ENCODE measurements around the gene GLDC. TPM values are rescaled to one million over a fixed set of nuclear protein-coding genes. Genes with fewer than 3 reads are reported as not detected.

The GLDC gene
- total and polyA plus RNA-seq, 4 donors: 26.7 to 102 (median 59.3) TPM

- H3K27me3 ChIP-seq (ENCODE audit: control insufficient read depth in 4 of 4, insufficient read depth in 4 of 4, low read length in 3 of 4): no peaks in the 10 kb centered on the region
- H3K4me1 ChIP-seq (ENCODE audit: control insufficient read depth in 4 of 4, insufficient read depth in 4 of 4, low read length in 3 of 4): peaks cover 4 to 18% (median 9%) of the 10 kb centered on the region in 4 donors
- TF ChIP-seq, protein P1, sequence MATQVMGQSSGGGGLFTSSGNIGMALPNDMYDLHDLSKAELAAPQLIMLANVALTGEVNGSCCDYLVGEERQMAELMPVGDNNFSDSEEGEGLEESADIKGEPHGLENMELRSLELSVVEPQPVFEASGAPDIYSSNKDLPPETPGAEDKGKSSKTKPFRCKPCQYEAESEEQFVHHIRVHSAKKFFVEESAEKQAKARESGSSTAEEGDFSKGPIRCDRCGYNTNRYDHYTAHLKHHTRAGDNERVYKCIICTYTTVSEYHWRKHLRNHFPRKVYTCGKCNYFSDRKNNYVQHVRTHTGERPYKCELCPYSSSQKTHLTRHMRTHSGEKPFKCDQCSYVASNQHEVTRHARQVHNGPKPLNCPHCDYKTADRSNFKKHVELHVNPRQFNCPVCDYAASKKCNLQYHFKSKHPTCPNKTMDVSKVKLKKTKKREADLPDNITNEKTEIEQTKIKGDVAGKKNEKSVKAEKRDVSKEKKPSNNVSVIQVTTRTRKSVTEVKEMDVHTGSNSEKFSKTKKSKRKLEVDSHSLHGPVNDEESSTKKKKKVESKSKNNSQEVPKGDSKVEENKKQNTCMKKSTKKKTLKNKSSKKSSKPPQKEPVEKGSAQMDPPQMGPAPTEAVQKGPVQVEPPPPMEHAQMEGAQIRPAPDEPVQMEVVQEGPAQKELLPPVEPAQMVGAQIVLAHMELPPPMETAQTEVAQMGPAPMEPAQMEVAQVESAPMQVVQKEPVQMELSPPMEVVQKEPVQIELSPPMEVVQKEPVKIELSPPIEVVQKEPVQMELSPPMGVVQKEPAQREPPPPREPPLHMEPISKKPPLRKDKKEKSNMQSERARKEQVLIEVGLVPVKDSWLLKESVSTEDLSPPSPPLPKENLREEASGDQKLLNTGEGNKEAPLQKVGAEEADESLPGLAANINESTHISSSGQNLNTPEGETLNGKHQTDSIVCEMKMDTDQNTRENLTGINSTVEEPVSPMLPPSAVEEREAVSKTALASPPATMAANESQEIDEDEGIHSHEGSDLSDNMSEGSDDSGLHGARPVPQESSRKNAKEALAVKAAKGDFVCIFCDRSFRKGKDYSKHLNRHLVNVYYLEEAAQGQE (IDR thresholded peaks at IDR 0.05): no peak
- TF ChIP-seq FOXA2 (IDR thresholded peaks at IDR 0.05) (no peak), RAD21 (IDR thresholded peaks at IDR 0.05) (no peak), SP1 (IDR thresholded peaks at IDR 0.05) (no peak), HNF4G (IDR thresholded peaks at IDR 0.05) (no peak), JUND (IDR thresholded peaks at IDR 0.05) (no peak), RXRA (IDR thresholded peaks at IDR 0.05) (no peak), EGR1 (IDR thresholded peaks at IDR 0.05; ENCODE audit: low read depth in 2 of 2) (no peak), TAF1 (conservative IDR thresholded peaks at IDR 0.05) (no peak)
- TF ChIP-seq, protein P2, sequence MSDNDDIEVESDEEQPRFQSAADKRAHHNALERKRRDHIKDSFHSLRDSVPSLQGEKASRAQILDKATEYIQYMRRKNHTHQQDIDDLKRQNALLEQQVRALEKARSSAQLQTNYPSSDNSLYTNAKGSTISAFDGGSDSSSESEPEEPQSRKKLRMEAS (IDR thresholded peaks at IDR 0.05): no peak
- TF ChIP-seq, protein P3, sequence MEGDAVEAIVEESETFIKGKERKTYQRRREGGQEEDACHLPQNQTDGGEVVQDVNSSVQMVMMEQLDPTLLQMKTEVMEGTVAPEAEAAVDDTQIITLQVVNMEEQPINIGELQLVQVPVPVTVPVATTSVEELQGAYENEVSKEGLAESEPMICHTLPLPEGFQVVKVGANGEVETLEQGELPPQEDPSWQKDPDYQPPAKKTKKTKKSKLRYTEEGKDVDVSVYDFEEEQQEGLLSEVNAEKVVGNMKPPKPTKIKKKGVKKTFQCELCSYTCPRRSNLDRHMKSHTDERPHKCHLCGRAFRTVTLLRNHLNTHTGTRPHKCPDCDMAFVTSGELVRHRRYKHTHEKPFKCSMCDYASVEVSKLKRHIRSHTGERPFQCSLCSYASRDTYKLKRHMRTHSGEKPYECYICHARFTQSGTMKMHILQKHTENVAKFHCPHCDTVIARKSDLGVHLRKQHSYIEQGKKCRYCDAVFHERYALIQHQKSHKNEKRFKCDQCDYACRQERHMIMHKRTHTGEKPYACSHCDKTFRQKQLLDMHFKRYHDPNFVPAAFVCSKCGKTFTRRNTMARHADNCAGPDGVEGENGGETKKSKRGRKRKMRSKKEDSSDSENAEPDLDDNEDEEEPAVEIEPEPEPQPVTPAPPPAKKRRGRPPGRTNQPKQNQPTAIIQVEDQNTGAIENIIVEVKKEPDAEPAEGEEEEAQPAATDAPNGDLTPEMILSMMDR (IDR thresholded peaks at IDR 0.05; ENCODE audit: low read depth, low read length, missing input control): no peak
- no peak overlapping the region for H3K4me3 ChIP-seq (ENCODE audit: low read depth in 1 of 3, low read length in 3 of 3)
- no peak overlapping the region for H3K9ac ChIP-seq (ENCODE audit: low read depth in 1 of 2, low read length in 2 of 2)
- H3K36me3 ChIP-seq (ENCODE audit: control insufficient read depth in 4 of 4, insufficient read depth in 3 of 4, low read depth in 1 of 4, low read length in 3 of 4): peaks cover 0 to 5% (median 2%) of the 10 kb centered on the region in 4 donors
- H3K9me3 ChIP-seq (ENCODE audit: control insufficient read depth in 4 of 4, low read length in 3 of 4): no peaks in the 10 kb centered on the region
- 90% methylated on average over 7 of the region's 7 CpGs for WGBS
- DNase-seq (ENCODE audit: low spot score): no peak
- H3K27ac ChIP-seq (ENCODE audit: low read depth in 1 of 2, low read length in 2 of 2): no peak overlapping the region
These were observed 11.1 kb downstream of the GLDC start for GRCh38 chr9:6634444-6634843.

DNA sequence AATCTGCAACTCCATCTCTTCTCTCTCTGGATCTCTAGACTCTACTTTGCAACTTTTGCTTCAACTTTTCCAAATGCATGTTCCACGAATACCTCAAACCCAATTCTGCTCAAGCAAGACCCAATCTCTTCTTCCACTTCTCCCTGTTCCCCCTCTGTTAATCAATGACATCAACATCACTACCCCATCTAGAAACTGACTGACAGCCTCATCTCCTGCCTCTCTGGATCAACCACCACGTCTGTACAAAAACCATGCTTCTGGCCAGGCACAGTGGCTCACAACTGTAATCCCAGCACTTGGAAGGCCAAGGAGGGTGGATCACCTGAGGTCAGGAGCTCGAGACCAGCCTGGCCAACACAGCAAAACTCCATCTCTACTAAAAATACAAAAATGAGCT is 12.2 kb downstream of the GLDC start:
- Histone ChIP-seq H3K4me3 (ENCODE audit: low read depth in 1 of 3, low read length in 3 of 3) (no peak overlapping the region), H3K36me3 (ENCODE audit: control insufficient read depth in 4 of 4, insufficient read depth in 3 of 4, low read depth in 1 of 4, low read length in 3 of 4) (peaks cover 0 to 5% (median 2%) of the 10 kb centered on the region in 4 donors), H3K4me1 (ENCODE audit: control insufficient read depth in 4 of 4, insufficient read depth in 4 of 4, low read length in 3 of 4) (peaks cover 0 to 21% (median 15%) of the 10 kb centered on the region in 4 donors), H3K27me3 (ENCODE audit: control insufficient read depth in 4 of 4, insufficient read depth in 4 of 4, low read length in 3 of 4) (no peaks in the 10 kb centered on the region), H3K9me3 (ENCODE audit: control insufficient read depth in 4 of 4, low read length in 3 of 4) (no peaks in the 10 kb centered on the region), H3K27ac (ENCODE audit: low read depth in 1 of 2, low read length in 2 of 2) (no peak overlapping the region), H3K9ac (ENCODE audit: low read depth in 1 of 2, low read length in 2 of 2) (no peak overlapping the region)
- TF ChIP-seq, protein P2 (IDR thresholded peaks at IDR 0.05): no peak
- TF ChIP-seq SP1 (IDR thresholded peaks at IDR 0.05) (no peak), TAF1 (conservative IDR thresholded peaks at IDR 0.05) (no peak)
- WGBS: 84% methylated on average over 3 of the region's 3 CpGs
- DNase-seq (ENCODE audit: low spot score): no peak

Data from liver (tissue), 9 donors.